Ascending aorta (tissue), 2 donors: ENCODE results near the gene TPRG1. TPM values are rescaled to one million over a fixed set of nuclear protein-coding genes. Genes with fewer than 3 reads are reported as not detected.

ENCODE experiments used
- DNase-seq, 2 donors: peaks; one replicate each; pipeline ENCODE4 v3.0.0-alpha.2; 2019; ENCODE audit warnings: low spot score in 2 of 2
- H3K27ac ChIP-seq, 2 donors: fragments of 200-600 bp; sonication (generic); one replicate each; pipeline ENCODE4 v1.5.1; 2016 to 2017; ENCODE audit warnings: mild to moderate bottlenecking in 1 of 2
- H3K27me3 ChIP-seq: fragments of 200-600 bp; sonication (generic); one replicate; pipeline ENCODE4 v1.5.1; 2017
- H3K36me3 ChIP-seq, 2 donors: fragments of 200-600 bp; sonication (generic); one replicate each; pipeline ENCODE4 v1.5.1; 2016
- H3K4me1 ChIP-seq, 2 donors: fragments of 200-600 bp; sonication (generic); one replicate each; pipeline ENCODE4 v1.5.1; 2016 to 2017; ENCODE audit warnings: mild to moderate bottlenecking in 1 of 2
- H3K4me3 ChIP-seq, 2 donors: fragments of 200-600 bp; sonication (generic); one replicate each; pipeline ENCODE4 v1.5.1; 2016 to 2017; ENCODE audit warnings: mild to moderate bottlenecking in 1 of 2
- H3K9me3 ChIP-seq, 2 donors: fragments of 200-600 bp; sonication (generic); one replicate each; pipeline ENCODE4 v1.5.1; 2016
- intact Hi-C: fragments of 100-400 bp; cut with DNase I; formaldehyde crosslinking; loops from one replicate; pipeline ENCODE4 v1.15.1; 2023
- total RNA-seq: library from RNA; depleted of rRNA; stranded (reverse); fragments of >200 nt; gene quantifications from one replicate; pipeline ENCODE4 v1.1.0, GENCODE V29; 2016
- TF ChIP-seq, protein P1 (sequence below), 3 experiments: fragments of 200-600 bp in 2 of 3; fragments of 450-650 bp in 1 of 3; sonication (generic) in 2 of 3; IDR thresholded peaks; one replicate each; pipeline ENCODE4 v1.5.1; 2016 to 2019; ENCODE audit warnings: antibody characterized with exemption in 3 of 3, mild to moderate bottlenecking in 1 of 3, moderate library complexity in 1 of 3

The TPRG1 gene
- total RNA-seq, 1 donor from 2014 or later = 6.4 TPM

- H3K36me3 ChIP-seq = no peaks in the 10 kb centered on the region
- no peaks in the 10 kb centered on the region for H3K9me3 ChIP-seq
- no peaks in the 10 kb centered on the region for H3K4me1 ChIP-seq
- H3K4me3 ChIP-seq = no peak overlapping the region
- TF ChIP-seq, protein P1, sequence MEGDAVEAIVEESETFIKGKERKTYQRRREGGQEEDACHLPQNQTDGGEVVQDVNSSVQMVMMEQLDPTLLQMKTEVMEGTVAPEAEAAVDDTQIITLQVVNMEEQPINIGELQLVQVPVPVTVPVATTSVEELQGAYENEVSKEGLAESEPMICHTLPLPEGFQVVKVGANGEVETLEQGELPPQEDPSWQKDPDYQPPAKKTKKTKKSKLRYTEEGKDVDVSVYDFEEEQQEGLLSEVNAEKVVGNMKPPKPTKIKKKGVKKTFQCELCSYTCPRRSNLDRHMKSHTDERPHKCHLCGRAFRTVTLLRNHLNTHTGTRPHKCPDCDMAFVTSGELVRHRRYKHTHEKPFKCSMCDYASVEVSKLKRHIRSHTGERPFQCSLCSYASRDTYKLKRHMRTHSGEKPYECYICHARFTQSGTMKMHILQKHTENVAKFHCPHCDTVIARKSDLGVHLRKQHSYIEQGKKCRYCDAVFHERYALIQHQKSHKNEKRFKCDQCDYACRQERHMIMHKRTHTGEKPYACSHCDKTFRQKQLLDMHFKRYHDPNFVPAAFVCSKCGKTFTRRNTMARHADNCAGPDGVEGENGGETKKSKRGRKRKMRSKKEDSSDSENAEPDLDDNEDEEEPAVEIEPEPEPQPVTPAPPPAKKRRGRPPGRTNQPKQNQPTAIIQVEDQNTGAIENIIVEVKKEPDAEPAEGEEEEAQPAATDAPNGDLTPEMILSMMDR (IDR thresholded peaks at IDR 0.05) = no peak
- intact Hi-C loops = no loop called here
- no peaks in the 10 kb centered on the region for H3K27me3 ChIP-seq
- no peak overlapping the region for H3K27ac ChIP-seq
- DNase-seq = no peak
Measured at GRCh38 chr3:189236352-189236751, 64.6 kb downstream of the TPRG1 start.

DNA sequence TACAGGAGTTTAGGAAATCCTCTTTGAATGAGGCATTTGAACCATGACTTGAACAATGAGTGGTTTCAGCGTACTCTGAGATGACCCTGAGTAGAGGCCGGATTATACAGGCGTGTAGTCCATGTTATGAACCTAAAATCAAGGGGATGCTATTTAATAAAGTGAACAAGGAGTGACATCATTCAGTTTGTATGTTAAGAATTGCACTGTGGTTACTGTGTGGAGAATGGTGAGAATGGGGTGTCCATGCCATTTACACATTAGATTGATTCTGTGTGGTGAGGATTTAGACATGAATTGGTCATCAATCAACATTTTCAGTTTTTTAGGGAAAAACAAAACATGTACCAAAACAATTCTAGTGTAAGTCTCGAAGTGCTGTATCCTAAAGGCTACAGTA is 65.8 kb downstream of the TPRG1 start:
- intact Hi-C loops = no loop called here
- Histone ChIP-seq H3K9me3 (no peaks in the 10 kb centered on the region), H3K36me3 (no peaks in the 10 kb centered on the region), H3K4me1 (no peaks in the 10 kb centered on the region), H3K4me3 (no peak overlapping the region), H3K27ac (no peak overlapping the region), H3K27me3 (no peaks in the 10 kb centered on the region)
- no peak for DNase-seq
- TF ChIP-seq, protein P1 (IDR thresholded peaks at IDR 0.05) = no peak

GRCh38 chr3:189238071-189238470 is 66.3 kb downstream of the TPRG1 start:
- TF ChIP-seq, protein P1 (IDR thresholded peaks at IDR 0.05) = no peak
- intact Hi-C loops = no loop called here
- DNase-seq = no peak
- no peaks in the 10 kb centered on the region for H3K4me1 ChIP-seq
- H3K4me3 ChIP-seq = no peak overlapping the region
- H3K27ac ChIP-seq = no peak overlapping the region
- H3K36me3 ChIP-seq = no peaks in the 10 kb centered on the region
- H3K27me3 ChIP-seq = no peaks in the 10 kb centered on the region
- H3K9me3 ChIP-seq = peaks cover 0 to under 1% of the 10 kb centered on the region in 2 donors

GRCh38 chr3:189239616-189240015 is 67.8 kb downstream of the TPRG1 start:
- peaks cover 0 to 15% of the 10 kb centered on the region in 2 donors for H3K9me3 ChIP-seq
- no peaks in the 10 kb centered on the region for H3K27me3 ChIP-seq
- TF ChIP-seq, protein P1 (IDR thresholded peaks at IDR 0.05) = no peak
- no peaks in the 10 kb centered on the region for H3K36me3 ChIP-seq
- intact Hi-C loops = no loop called here
- no peaks in the 10 kb centered on the region for H3K4me1 ChIP-seq
- no peak overlapping the region for H3K4me3 ChIP-seq
- DNase-seq = no peak
- H3K27ac ChIP-seq = no peak overlapping the region

- DNase-seq = no peak
- no peaks in the 10 kb centered on the region for H3K4me1 ChIP-seq
- no peaks in the 10 kb centered on the region for H3K27me3 ChIP-seq
- TF ChIP-seq, protein P1 (IDR thresholded peaks at IDR 0.05) = no peak
- H3K9me3 ChIP-seq = peaks cover 0 to 9% of the 10 kb centered on the region in 2 donors
- H3K4me3 ChIP-seq = no peak overlapping the region
- intact Hi-C loops = no loop called here
- no peaks in the 10 kb centered on the region for H3K36me3 ChIP-seq
- no peak overlapping the region for H3K27ac ChIP-seq
Measured at GRCh38 chr3:189249987-189250386, 78.2 kb downstream of the TPRG1 start.

GRCh38 chr3:189258261-189258660 is 86.5 kb downstream of the TPRG1 start:
- no peak overlapping the region for H3K27ac ChIP-seq
- no peaks in the 10 kb centered on the region for H3K36me3 ChIP-seq
- no peaks in the 10 kb centered on the region for H3K4me1 ChIP-seq
- H3K27me3 ChIP-seq = no peaks in the 10 kb centered on the region
- H3K9me3 ChIP-seq = peaks cover 0 to 9% of the 10 kb centered on the region in 2 donors
- DNase-seq = no peak
- no peak overlapping the region for H3K4me3 ChIP-seq
- intact Hi-C loops = no loop called here
- TF ChIP-seq, protein P1 (IDR thresholded peaks at IDR 0.05) = no peak
